Lower leg skin (tissue), 4 donors: ENCODE measurements around the gene ZNF665. TPM values are rescaled to one million over a fixed set of nuclear protein-coding genes. Genes with fewer than 3 reads are reported as not detected.

Experiments
- DNase-seq, 2 donors: peaks; one replicate each; pipeline ENCODE4 v3.0.0-alpha.2; 2019; ENCODE audit warnings: low spot score in 2 of 2
- H3K4me3 ChIP-seq: fragments of 200-600 bp; sonication (generic); 2 replicates; pipeline ENCODE4 v1.5.1; 2017; ENCODE audit warnings: mild to moderate bottlenecking, low read depth; ENCODE audit not compliant: poor library complexity, severe bottlenecking
- CTCF ChIP-seq, 3 donors: fragments of 450-650 bp; IDR thresholded peaks; one replicate each; pipeline ENCODE4 v1.5.1; 2016; ENCODE audit warnings: antibody characterized with exemption in 3 of 3, mild to moderate bottlenecking in 3 of 3, moderate library complexity in 2 of 3
- POLR2A ChIP-seq, 2 donors: fragments of 450-650 bp; IDR thresholded peaks; one replicate each; pipeline ENCODE4 v1.6.1; 2016 to 2017; ENCODE audit warnings: antibody characterized with exemption in 2 of 2, mild to moderate bottlenecking in 1 of 2, moderate library complexity in 1 of 2
- WGBS, 2 donors: methylation state at CpG; one replicate each; pipeline ENCODE4 v1.1.5; 2018; 5-methylcytosine and 5-hydroxymethylcytosine counted together
- intact Hi-C: fragments of 100-400 bp; cut with DNase I; formaldehyde crosslinking; loops from one replicate; pipeline ENCODE4 v1.15.0; 2023; ENCODE audit warnings: low total_unique reads
- total RNA-seq, 4 donors: library from RNA; depleted of rRNA; stranded (reverse); fragments of >200 nt; gene quantifications; one replicate each; pipeline ENCODE4 v1.1.0, GENCODE V29; 2016

Gene ZNF665
- total RNA-seq, 4 donors from 2014 or later: 2.4 to 4.9 (median 3.4) TPM

GRCh38 chr19:53123400-53123799 lies 69.8 kb downstream of the ZNF665 start:
- DNase-seq: no peak
- intact Hi-C loops: no loop called here
- no peak overlapping the region for H3K4me3 ChIP-seq
- 87 to 89% methylated on average over 7 of the region's 7 CpGs for WGBS, 2 donors
- TF ChIP-seq POLR2A (IDR thresholded peaks at IDR 0.05) (no peak), CTCF (IDR thresholded peaks at IDR 0.05) (no peak)

Other genes starting within 250 kb of the ZNF665 start
- 10 to 100 TPM in 1 of 4 donors, 1 to 10 TPM in 3; 3.2 to 17.8 (median 5.5) TPM for gene ZNF816, start 230.5 kb downstream of the ZNF665 start, total RNA-seq
- gene ERVV-1, start 179.4 kb downstream of the ZNF665 start, total RNA-seq: not detected
- gene ERVV-2, start 148.6 kb downstream of the ZNF665 start, total RNA-seq: not detected
- gene ZNF160, start 89.9 kb downstream of the ZNF665 start, total RNA-seq: 10 to 100 TPM; 22.6 to 38.0 (median 27.4) TPM
- 1 to 10 TPM; 1.1 to 7.4 (median 5.1) TPM for gene ZNF415, start 60.4 kb downstream of the ZNF665 start, total RNA-seq
- 1 to 10 TPM; 5.3 to 9.3 (median 7.3) TPM for gene ZNF347, start 34.3 kb downstream of the ZNF665 start, total RNA-seq
- 10 to 100 TPM; 11.5 to 21.0 (median 17.8) TPM for gene ZNF677, start 61.5 kb upstream of the ZNF665 start, total RNA-seq
- gene VN1R2, start 64.9 kb upstream of the ZNF665 start, total RNA-seq: not detected
- not detected for gene VN1R4, start 74.4 kb upstream of the ZNF665 start, total RNA-seq
- 1 to 10 TPM; 4.7 to 7.9 (median 7.0) TPM for gene ZNF845, start 140.4 kb upstream of the ZNF665 start, total RNA-seq
- 10 to 100 TPM in 2 of 4 donors, 1 to 10 TPM in 2; 6.5 to 13.1 (median 10.1) TPM for gene ZNF525, start 172.3 kb upstream of the ZNF665 start, total RNA-seq
- 10 to 100 TPM in 1 of 4 donors, 1 to 10 TPM in 3; 8.3 to 11.6 (median 9.1) TPM for gene ZNF765, start 201.8 kb upstream of the ZNF665 start, total RNA-seq
- gene ZNF761, start 238.6 kb upstream of the ZNF665 start, total RNA-seq: 1 to 10 TPM; 7.1 to 9.9 (median 8.9) TPM